ENCODE results near the gene CSRP2. TPM values are rescaled to one million over a fixed set of nuclear protein-coding genes. Genes with fewer than 3 reads are reported as not detected.

The CSRP2 gene
- total RNA-seq, 1 experiment from 2014 or later: 36.1 TPM

DNA sequence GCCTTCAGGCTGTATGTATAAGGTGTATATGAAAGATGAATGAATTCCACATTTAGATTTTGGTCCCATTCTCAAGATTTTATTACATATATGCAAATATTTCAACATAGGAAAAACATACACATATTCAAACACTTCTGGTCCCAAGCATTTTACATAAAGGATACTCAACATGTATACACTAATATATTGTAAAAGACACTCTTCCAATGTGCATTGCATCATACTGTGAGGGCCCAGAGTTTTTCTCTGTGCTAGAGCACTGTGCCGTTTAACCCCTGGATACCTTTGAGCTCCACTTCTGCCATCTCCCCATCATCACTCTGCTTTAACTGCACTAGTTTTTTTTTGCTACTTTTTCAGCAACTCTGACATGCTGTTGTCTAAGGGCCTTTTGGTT lies 66.8 kb downstream of the CSRP2 start:
- POLR2A ChIA-PET: no interaction called here
- Histone ChIP-seq H3K4me1 (ENCODE audit: control insufficient read depth in 1 of 2, insufficient read depth in 2 of 2, low read length in 2 of 2) (no peaks in the 10 kb centered on the region), H3K9me2 (ENCODE audit: insufficient read depth) (no peaks in the 10 kb centered on the region), H3K9me3 (ENCODE audit: control insufficient read depth in 1 of 2, insufficient read depth in 1 of 2, low read depth in 1 of 2, low read length in 2 of 2) (no peaks in the 10 kb centered on the region), H3K36me3 (ENCODE audit: control insufficient read depth in 1 of 2, insufficient read depth in 2 of 2, low read length in 2 of 2) (peaks cover 0 to 4% of the 10 kb centered on the region in 2 experiments; a peak in 2 of 4 replicates), H2AFZ (ENCODE audit: low read depth, low read length, poor library complexity, severe bottlenecking) (no peak overlapping the region), H3K4me3 (replicated peaks in 1 of 2; ENCODE audit: low read depth in 1 of 2, low read length in 2 of 2) (no peak overlapping the region), H3K79me2 (ENCODE audit: insufficient read depth, low read length) (no peaks in the 10 kb centered on the region), H3K4me2 (ENCODE audit: low read length) (no peak overlapping the region), H3K27ac (ENCODE audit: low read depth, low read length) (no peak overlapping the region), H3K27me3 (ENCODE audit: insufficient read depth, low read length) (no peaks in the 10 kb centered on the region), H3K9ac (ENCODE audit: low read length) (no peak overlapping the region), H4K20me1 (ENCODE audit: insufficient read depth) (no peaks in the 10 kb centered on the region)
- no TSS peak for BruUV-seq (replicated peaks)
- DNase-seq (ENCODE audit: low read depth, low spot score) (no peak), ATAC-seq (no peak)
- intact Hi-C loops (cut with micrococcal nuclease): no loop called here
- RAD21 ChIA-PET (ENCODE audit: low non-redundant PET in 1 of 2, low total read pairs in 2 of 2, uncharacterized antibody in 2 of 2, unreplicated experiment in 2 of 2): no interaction called here
- TF ChIP-seq CEBPB (IDR thresholded peaks at IDR 0.05; ENCODE audit: low read depth): no peak
- no peak for TF ChIP-seq ZNF274 (IDR thresholded peaks at IDR 0.05; ENCODE audit: low read depth, low read length)
- no peak for TF ChIP-seq CBX3 (IDR thresholded peaks at IDR 0.05; ENCODE audit: low read depth)
- TF ChIP-seq, protein P1, sequence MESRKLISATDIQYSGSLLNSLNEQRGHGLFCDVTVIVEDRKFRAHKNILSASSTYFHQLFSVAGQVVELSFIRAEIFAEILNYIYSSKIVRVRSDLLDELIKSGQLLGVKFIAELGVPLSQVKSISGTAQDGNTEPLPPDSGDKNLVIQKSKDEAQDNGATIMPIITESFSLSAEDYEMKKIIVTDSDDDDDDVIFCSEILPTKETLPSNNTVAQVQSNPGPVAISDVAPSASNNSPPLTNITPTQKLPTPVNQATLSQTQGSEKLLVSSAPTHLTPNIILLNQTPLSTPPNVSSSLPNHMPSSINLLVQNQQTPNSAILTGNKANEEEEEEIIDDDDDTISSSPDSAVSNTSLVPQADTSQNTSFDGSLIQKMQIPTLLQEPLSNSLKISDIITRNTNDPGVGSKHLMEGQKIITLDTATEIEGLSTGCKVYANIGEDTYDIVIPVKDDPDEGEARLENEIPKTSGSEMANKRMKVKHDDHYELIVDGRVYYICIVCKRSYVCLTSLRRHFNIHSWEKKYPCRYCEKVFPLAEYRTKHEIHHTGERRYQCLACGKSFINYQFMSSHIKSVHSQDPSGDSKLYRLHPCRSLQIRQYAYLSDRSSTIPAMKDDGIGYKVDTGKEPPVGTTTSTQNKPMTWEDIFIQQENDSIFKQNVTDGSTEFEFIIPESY (IDR thresholded peaks at IDR 0.05; ENCODE audit: extremely low read depth, insufficient replicate concordance, low read length): no peak
- no peak for TF ChIP-seq SP1 (IDR thresholded peaks at IDR 0.05; ENCODE audit: low read depth)
- TF ChIP-seq POLR2AphosphoS5 (IDR thresholded peaks at IDR 0.05; ENCODE audit: low read depth, low read length): no peak
- no peak for TF ChIP-seq YY1 (IDR thresholded peaks at IDR 0.05; ENCODE audit: extremely low read depth, insufficient replicate concordance, low read depth, low read length)
- TF ChIP-seq, protein P2, sequence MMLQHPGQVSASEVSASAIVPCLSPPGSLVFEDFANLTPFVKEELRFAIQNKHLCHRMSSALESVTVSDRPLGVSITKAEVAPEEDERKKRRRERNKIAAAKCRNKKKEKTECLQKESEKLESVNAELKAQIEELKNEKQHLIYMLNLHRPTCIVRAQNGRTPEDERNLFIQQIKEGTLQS (IDR thresholded peaks at IDR 0.05): no peak
- no peak for TF ChIP-seq JUND (IDR thresholded peaks at IDR 0.05)
- TF ChIP-seq SRF (IDR thresholded peaks at IDR 0.05; ENCODE audit: low read depth): no peak
- TF ChIP-seq, protein P3, sequence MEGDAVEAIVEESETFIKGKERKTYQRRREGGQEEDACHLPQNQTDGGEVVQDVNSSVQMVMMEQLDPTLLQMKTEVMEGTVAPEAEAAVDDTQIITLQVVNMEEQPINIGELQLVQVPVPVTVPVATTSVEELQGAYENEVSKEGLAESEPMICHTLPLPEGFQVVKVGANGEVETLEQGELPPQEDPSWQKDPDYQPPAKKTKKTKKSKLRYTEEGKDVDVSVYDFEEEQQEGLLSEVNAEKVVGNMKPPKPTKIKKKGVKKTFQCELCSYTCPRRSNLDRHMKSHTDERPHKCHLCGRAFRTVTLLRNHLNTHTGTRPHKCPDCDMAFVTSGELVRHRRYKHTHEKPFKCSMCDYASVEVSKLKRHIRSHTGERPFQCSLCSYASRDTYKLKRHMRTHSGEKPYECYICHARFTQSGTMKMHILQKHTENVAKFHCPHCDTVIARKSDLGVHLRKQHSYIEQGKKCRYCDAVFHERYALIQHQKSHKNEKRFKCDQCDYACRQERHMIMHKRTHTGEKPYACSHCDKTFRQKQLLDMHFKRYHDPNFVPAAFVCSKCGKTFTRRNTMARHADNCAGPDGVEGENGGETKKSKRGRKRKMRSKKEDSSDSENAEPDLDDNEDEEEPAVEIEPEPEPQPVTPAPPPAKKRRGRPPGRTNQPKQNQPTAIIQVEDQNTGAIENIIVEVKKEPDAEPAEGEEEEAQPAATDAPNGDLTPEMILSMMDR (IDR thresholded peaks at IDR 0.05 in 2 of 3, conservative IDR thresholded peaks at IDR 0.05 in 1 of 3; ENCODE audit: borderline replicate concordance in 1 of 3, insufficient read depth in 1 of 3, low read depth in 2 of 3, low read length in 2 of 3): no peak
- no peak for TF ChIP-seq TCF7L2 (IDR thresholded peaks at IDR 0.05; ENCODE audit: borderline replicate concordance, extremely low read depth, insufficient read depth, insufficient read length)
- TF ChIP-seq EZH2phosphoT487 (IDR thresholded peaks at IDR 0.05; ENCODE audit: borderline replicate concordance): no peak
- TF ChIP-seq, protein P4, sequence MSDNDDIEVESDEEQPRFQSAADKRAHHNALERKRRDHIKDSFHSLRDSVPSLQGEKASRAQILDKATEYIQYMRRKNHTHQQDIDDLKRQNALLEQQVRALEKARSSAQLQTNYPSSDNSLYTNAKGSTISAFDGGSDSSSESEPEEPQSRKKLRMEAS (IDR thresholded peaks at IDR 0.05): no peak
- TF ChIP-seq FOSL1 (IDR thresholded peaks at IDR 0.05; ENCODE audit: low read depth): no peak
- CTCF ChIA-PET: interaction anchor here (1.4 kb wide), 1 partner anchor 9 kb away, joined by 5 read pairs; no protein-coding TSS in a partner anchor

Measured in HCT116 (cell line).